HEK293 (cell line): ENCODE data around the gene CYP4X1.
A peak's percentile ranks its signal among the peaks of the same experiment; 100 is the strongest.

ENCODE experiments used
- GLIS1 ChIP-seq: fragments of 450-650 bp; formaldehyde crosslinking; IDR thresholded peaks from 2 replicates; pipeline ENCODE4 v1.5.1; 2016; ENCODE audit warnings: missing biosample characterization, missing genetic modification characterization
- KLF16 ChIP-seq: fragments of 450-650 bp; formaldehyde crosslinking; IDR thresholded peaks from 2 replicates; pipeline ENCODE4 v1.5.1; 2017; ENCODE audit warnings: missing biosample characterization, missing genetic modification characterization
- PRDM10 ChIP-seq: fragments of 450-650 bp; formaldehyde crosslinking; IDR thresholded peaks from 2 replicates; pipeline ENCODE4 v1.5.1; 2016; ENCODE audit warnings: missing biosample characterization, missing genetic modification characterization
- SCRT2 ChIP-seq: fragments of 450-650 bp; formaldehyde crosslinking; IDR thresholded peaks from 2 replicates; pipeline ENCODE4 v1.5.1; 2016; ENCODE audit warnings: missing biosample characterization, missing genetic modification characterization
- ZBTB11 ChIP-seq: fragments of 450-650 bp; formaldehyde crosslinking; conservative IDR thresholded peaks from 2 replicates; pipeline ENCODE4 v1.5.1; 2016; ENCODE audit warnings: low read depth, missing biosample characterization, missing genetic modification characterization
- ZBTB17 ChIP-seq: fragments of 450-650 bp; formaldehyde crosslinking; IDR thresholded peaks from 2 replicates; pipeline ENCODE4 v1.5.1; 2016; ENCODE audit warnings: missing biosample characterization, missing genetic modification characterization
- ZBTB21 ChIP-seq: fragments of 450-650 bp; formaldehyde crosslinking; IDR thresholded peaks from 2 replicates; pipeline ENCODE4 v1.5.1; 2017; ENCODE audit warnings: missing biosample characterization, missing genetic modification characterization
- ZEB2 ChIP-seq: fragments of 450-650 bp; formaldehyde crosslinking; IDR thresholded peaks from 2 replicates; pipeline ENCODE4 v1.5.1; 2016; ENCODE audit warnings: missing biosample characterization, missing genetic modification characterization
- ZNF138 ChIP-seq: fragments of 450-650 bp; formaldehyde crosslinking; IDR thresholded peaks from 2 replicates; pipeline ENCODE4 v1.5.1; 2016; ENCODE audit warnings: missing biosample characterization, missing genetic modification characterization, borderline replicate concordance
- ZNF223 ChIP-seq: fragments of 450-650 bp; formaldehyde crosslinking; IDR thresholded peaks from 2 replicates; pipeline ENCODE4 v1.5.1; 2016; ENCODE audit warnings: missing biosample characterization, missing genetic modification characterization
- ZNF324 ChIP-seq: fragments of 450-650 bp; formaldehyde crosslinking; IDR thresholded peaks from 2 replicates; pipeline ENCODE4 v1.5.1; 2016; ENCODE audit warnings: missing biosample characterization, missing genetic modification characterization
- ZNF335 ChIP-seq: fragments of 450-650 bp; formaldehyde crosslinking; conservative IDR thresholded peaks from 2 replicates; pipeline ENCODE4 v1.5.1; 2016; ENCODE audit warnings: missing biosample characterization, missing genetic modification characterization
- ZNF518A ChIP-seq: fragments of 450-650 bp; formaldehyde crosslinking; conservative IDR thresholded peaks from 2 replicates; pipeline ENCODE4 v1.5.1; 2016; ENCODE audit warnings: low read depth, missing biosample characterization, missing genetic modification characterization
- ZNF600 ChIP-seq: fragments of 450-650 bp; formaldehyde crosslinking; IDR thresholded peaks from 2 replicates; pipeline ENCODE4 v1.5.1; 2016; ENCODE audit warnings: missing biosample characterization, missing genetic modification characterization
- ZNF623 ChIP-seq: fragments of 450-650 bp; formaldehyde crosslinking; IDR thresholded peaks from 2 replicates; pipeline ENCODE4 v1.5.1; 2016; ENCODE audit warnings: missing biosample characterization, missing genetic modification characterization
- ZNF624 ChIP-seq: fragments of 450-650 bp; formaldehyde crosslinking; IDR thresholded peaks from 2 replicates; pipeline ENCODE4 v1.5.1; 2017; ENCODE audit warnings: missing biosample characterization, missing genetic modification characterization
- ZNF660 ChIP-seq: fragments of 450-650 bp; IDR thresholded peaks from 2 replicates; pipeline ENCODE4 v1.5.1; 2018; ENCODE audit warnings: missing biosample characterization, mild to moderate bottlenecking, missing genetic modification characterization
- ZNF692 ChIP-seq: fragments of 450-650 bp; formaldehyde crosslinking; IDR thresholded peaks from 2 replicates; pipeline ENCODE4 v1.5.1; 2016; ENCODE audit warnings: missing biosample characterization, missing genetic modification characterization

The CYP4X1 gene

GRCh38 chr1:46996659-46997281, 26.7 kb upstream of the CYP4X1 start (continued):
- TF ChIP-seq ZNF692 (peak; percentile 53; the same call in 1 of the 2 replicates), ZNF518A (tag by site-specific recombination) (peak; percentile 87), ZBTB21 (peak; percentile 55; the same call in 1 of the 2 replicates), ZBTB11 (tag by site-specific recombination) (no peak), ZNF600 (tag by site-specific recombination) (no peak), SCRT2 (tag by site-specific recombination) (no peak), PRDM10 (tag by site-specific recombination) (peak; percentile 61; the same call in 1 of the 2 replicates), ZNF660 (tag by site-specific recombination) (0 out of 2 replicates have a peak, but pooled peaks have one; percentile 75), ZBTB17 (tag by site-specific recombination) (peak; percentile 48; the same call in 1 of the 2 replicates), ZEB2 (tag by site-specific recombination) (peak; percentile 55), ZNF138 (tag by site-specific recombination) (no peak), ZNF624 (tag by site-specific recombination) (no peak), GLIS1 (tag by site-specific recombination) (no peak), KLF16 (no peak), ZNF324 (no peak), ZNF223 (tag by site-specific recombination) (no peak), ZNF335 (tag by site-specific recombination) (peak; percentile 35; the same call in 1 of the 2 replicates), ZNF623 (no peak)
